ENCODE results near the gene TRIM31. TPM values are rescaled to one million over a fixed set of nuclear protein-coding genes. Genes with fewer than 3 reads are reported as not detected.

Gene TRIM31
- total and polyA plus RNA-seq, 2 donors from 2014 or later, result 0.22 to 0.26 TPM

- peaks cover 27% of the 10 kb centered on the region for H3K27me3 ChIP-seq (ENCODE audit: control insufficient read depth, insufficient read depth, low read length)
- intact Hi-C loops (cut with DNase I), result no loop called here
These were observed 951 bp upstream of the TRIM31 start for GRCh38 chr6:30113841-30114240.

GRCh38 chr6:30112402-30112994 lies 392 bp downstream of the TRIM31 start:
- DNase-seq (no peak), FAIRE-seq (no peak)
- TF ChIP-seq CTCF (IDR thresholded peaks at IDR 0.05; ENCODE audit: borderline replicate concordance, extremely low read depth, insufficient read depth), result no peak
- Histone ChIP-seq H3K4me1 (ENCODE audit: control insufficient read depth in 2 of 3, insufficient read depth in 2 of 3, low read depth in 1 of 3, low read length in 3 of 3) (no peaks in the 10 kb centered on the region), H3K27ac (ENCODE audit: low read depth in 2 of 2, low read length in 2 of 2) (no peak overlapping the region), H3K9me3 (ENCODE audit: control insufficient read depth in 2 of 3, insufficient read depth in 1 of 3, low read length in 3 of 3) (no peaks in the 10 kb centered on the region), H3K4me3 (ENCODE audit: low read length in 3 of 3) (no peak overlapping the region), H3K36me3 (ENCODE audit: control insufficient read depth in 2 of 3, insufficient read depth in 3 of 3, low read length in 3 of 3) (no peaks in the 10 kb centered on the region), H3K27me3 (ENCODE audit: control insufficient read depth, insufficient read depth, low read length) (peaks cover 27% of the 10 kb centered on the region), H3K9ac (ENCODE audit: low read length in 3 of 3) (no peak overlapping the region)
- intact Hi-C loops (cut with DNase I), result no loop called here

More at GRCh38 chr6:30113841-30114240, 951 bp upstream of the TRIM31 start:
- DNase-seq, result no peak
- no peaks in the 10 kb centered on the region for H3K36me3 ChIP-seq (ENCODE audit: control insufficient read depth in 2 of 3, insufficient read depth in 3 of 3, low read length in 3 of 3)
- FAIRE-seq, result no peak
- no peaks in the 10 kb centered on the region for H3K4me1 ChIP-seq (ENCODE audit: control insufficient read depth in 2 of 3, insufficient read depth in 2 of 3, low read depth in 1 of 3, low read length in 3 of 3)
- H3K27ac ChIP-seq (ENCODE audit: low read depth in 2 of 2, low read length in 2 of 2), result no peak overlapping the region
- no peak overlapping the region for H3K9ac ChIP-seq (ENCODE audit: low read length in 3 of 3)
- H3K9me3 ChIP-seq (ENCODE audit: control insufficient read depth in 2 of 3, insufficient read depth in 1 of 3, low read length in 3 of 3), result no peaks in the 10 kb centered on the region
- H3K4me3 ChIP-seq (ENCODE audit: low read length in 3 of 3), result no peak overlapping the region
- no peak for TF ChIP-seq CTCF (IDR thresholded peaks at IDR 0.05; ENCODE audit: borderline replicate concordance, extremely low read depth, insufficient read depth)

- no peak for TF ChIP-seq CTCF (IDR thresholded peaks at IDR 0.05; ENCODE audit: borderline replicate concordance, extremely low read depth, insufficient read depth)
- DNase-seq, result peak in 1 of 5 donors; percentile 56
- H3K36me3 ChIP-seq (ENCODE audit: control insufficient read depth in 2 of 3, insufficient read depth in 3 of 3, low read length in 3 of 3), result no peaks in the 10 kb centered on the region
- intact Hi-C loops (cut with DNase I), result no loop called here
- no peaks in the 10 kb centered on the region for H3K4me1 ChIP-seq (ENCODE audit: control insufficient read depth in 2 of 3, insufficient read depth in 2 of 3, low read depth in 1 of 3, low read length in 3 of 3)
- H3K9me3 ChIP-seq (ENCODE audit: control insufficient read depth in 2 of 3, insufficient read depth in 1 of 3, low read length in 3 of 3), result no peaks in the 10 kb centered on the region
- no peak for FAIRE-seq
- H3K9ac ChIP-seq (ENCODE audit: low read length in 3 of 3), result no peak overlapping the region
- H3K4me3 ChIP-seq (ENCODE audit: low read length in 3 of 3), result no peak overlapping the region
- H3K27me3 ChIP-seq (ENCODE audit: control insufficient read depth, insufficient read depth, low read length), result peaks cover 27% of the 10 kb centered on the region
- H3K27ac ChIP-seq (ENCODE audit: low read depth in 2 of 2, low read length in 2 of 2), result no peak overlapping the region
These were observed 1.5 kb downstream of the TRIM31 start for GRCh38 chr6:30111266-30111856.

Measured in kidney (tissue), 14 donors.